Stimulated activated CD8-positive, alpha-beta memory T cell treated with anti-CD3 and anti-CD28 coated beads, Interleukin-7, amount 100 ng/mL, for 4 hours (primary cell): ENCODE results near the gene PCDHGA12.

Source experiments
- DNase-seq, 2 donors: peaks; one replicate each; pipeline ENCODE4 v3.0.0-alpha.2; 2020; ENCODE audit warnings: low read depth in 2 of 2

Gene PCDHGA12

GRCh38 chr5:141439411-141440141 lies 9.3 kb downstream of the PCDHGA12 start:
- DNase-seq: no peak

DNA sequence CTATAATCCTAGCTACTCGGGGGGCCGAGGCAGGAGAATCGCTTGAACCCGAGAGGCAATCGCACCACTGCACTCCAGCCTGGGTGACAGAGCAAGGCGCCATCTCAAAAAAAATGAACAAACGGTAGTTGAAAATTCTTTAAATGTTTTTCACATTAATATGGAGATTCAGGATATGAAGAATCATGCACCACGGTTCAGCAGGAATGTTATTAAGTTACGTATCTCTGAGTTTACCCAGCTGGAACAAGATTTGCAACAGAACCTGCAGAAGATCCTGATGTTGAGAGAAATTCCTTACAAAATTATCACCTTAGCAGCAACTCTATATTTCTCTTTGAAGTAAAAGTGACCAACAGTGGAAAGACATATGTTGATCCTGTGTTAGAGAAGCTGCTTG lies 10.0 kb downstream of the PCDHGA12 start:
- DNase-seq: no peak

DNA sequence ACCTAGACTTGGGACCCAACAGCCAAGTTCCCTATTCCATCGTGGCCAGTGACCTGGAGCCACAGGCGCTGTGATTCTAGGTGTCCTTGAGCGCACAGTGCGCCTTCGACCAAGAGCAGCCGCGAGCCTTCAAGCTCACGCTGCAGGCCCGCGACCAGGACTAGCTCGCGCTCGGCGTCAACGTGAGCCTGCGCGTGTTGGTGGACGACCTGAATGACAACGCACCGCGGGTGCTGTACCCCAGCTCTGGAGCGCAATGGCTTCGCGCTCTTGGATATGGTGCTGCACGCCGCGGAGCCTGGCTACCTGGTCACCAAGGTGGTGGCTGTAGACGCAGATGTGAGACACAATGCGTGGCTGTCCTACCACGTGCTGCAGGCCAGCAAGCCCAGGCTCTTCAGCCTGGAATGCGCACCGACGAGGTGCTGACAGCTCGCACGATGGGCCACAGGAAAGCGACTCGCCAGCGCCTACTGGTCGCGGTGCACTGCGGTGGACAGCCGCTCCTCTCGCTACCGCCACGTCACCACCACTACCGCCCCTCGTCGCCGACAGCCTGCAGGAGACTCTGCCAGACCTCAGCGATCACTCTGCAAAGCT lies 11.4 kb downstream of the PCDHGA12 start:
- DNase-seq: no peak

- DNase-seq: no peak
These were observed 35.0 kb downstream of the PCDHGA12 start for GRCh38 chr5:141465351-141465750.

DNA sequence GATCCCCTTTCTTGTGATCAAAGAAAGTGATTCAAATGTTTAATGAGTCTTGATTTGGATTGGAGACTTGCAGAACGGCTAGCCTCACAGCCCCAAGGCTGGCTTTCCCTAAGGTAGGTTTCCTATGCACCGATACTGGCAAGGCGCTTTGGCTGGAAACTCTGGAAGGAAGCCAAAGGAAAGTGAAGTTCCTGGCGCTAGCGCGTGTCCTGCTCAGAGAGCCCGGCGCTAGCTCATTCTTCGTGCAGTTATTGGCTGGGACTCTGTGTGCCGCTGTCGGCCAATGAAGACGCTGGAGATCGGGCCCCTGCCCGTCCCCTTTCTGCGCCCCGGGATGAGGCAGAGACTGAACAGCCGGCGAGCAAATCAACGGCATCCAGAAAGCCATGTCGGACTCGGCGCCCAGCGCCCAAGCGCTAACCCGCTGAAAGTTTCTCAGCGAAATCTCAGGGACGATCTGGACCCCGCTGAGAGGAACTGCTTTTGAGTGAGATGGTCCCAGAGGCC lies 45.4 kb downstream of the PCDHGA12 start, which contains the start of gene PCDHGC3:
TSS of gene PCDHGC3 (plus strand) at position 342 of the 507 bp plus-strand sequence. CDS start at position 493, 151 bp downstream.
- no peak for DNase-seq

DNA sequence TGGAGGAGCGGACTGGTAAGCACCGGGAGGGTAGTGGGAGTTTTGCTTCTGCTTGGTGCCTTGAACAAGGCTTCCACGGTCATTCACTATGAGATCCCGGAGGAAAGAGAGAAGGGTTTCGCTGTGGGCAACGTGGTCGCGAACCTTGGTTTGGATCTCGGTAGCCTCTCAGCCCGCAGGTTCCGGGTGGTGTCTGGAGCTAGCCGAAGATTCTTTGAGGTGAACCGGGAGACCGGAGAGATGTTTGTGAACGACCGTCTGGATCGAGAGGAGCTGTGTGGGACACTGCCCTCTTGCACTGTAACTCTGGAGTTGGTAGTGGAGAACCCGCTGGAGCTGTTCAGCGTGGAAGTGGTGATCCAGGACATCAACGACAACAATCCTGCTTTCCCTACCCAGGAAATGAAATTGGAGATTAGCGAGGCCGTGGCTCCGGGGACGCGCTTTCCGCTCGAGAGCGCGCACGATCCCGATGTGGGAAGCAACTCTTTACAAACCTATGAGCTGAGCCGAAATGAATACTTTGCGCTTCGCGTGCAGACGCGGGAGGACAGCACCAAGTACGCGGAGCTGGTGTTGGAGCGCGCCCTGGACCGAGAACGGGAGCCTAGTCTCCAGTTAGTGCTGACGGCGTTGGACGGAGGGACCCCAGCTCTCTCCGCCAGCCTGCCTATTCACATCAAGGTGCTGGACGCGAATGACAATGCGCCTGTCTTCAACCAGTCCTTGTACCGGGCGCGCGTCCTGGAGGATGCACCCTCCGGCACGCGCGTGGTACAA lies 46.0 kb downstream of the PCDHGA12 start:
- no peak for DNase-seq

GRCh38 chr5:141477044-141477575 lies 46.8 kb downstream of the PCDHGA12 start:
- DNase-seq: no peak

- no peak for DNase-seq
These were observed 47.5 kb downstream of the PCDHGA12 start for GRCh38 chr5:141477815-141478214.

GRCh38 chr5:141478321-141478945 lies 48.1 kb downstream of the PCDHGA12 start:
- DNase-seq: no peak

DNA sequence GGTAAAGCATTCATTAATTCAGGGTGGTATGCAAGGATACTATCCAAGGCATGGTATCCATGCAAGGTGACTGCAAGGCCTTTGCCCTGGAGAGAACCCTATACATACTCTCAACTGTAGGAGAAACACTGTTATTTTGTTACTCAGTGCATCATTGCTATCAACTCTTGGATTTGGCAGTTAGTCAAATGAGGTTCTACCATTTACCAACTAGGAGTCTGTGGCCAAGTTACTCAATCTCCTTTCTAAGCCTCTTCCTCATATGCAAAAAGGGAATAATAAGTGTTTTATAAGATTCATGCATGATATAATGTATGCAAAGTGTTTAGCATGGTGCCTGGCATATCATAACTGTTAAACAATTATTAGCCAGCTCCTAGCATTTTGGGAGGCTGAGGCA lies 49.5 kb downstream of the PCDHGA12 start:
- DNase-seq: no peak
